ENCODE data around the gene LAMB3. TPM values are rescaled to one million over a fixed set of nuclear protein-coding genes. Genes with fewer than 3 reads are reported as not detected.
A peak's percentile ranks its signal among the peaks of the same experiment; 100 is the strongest.

LAMB3 gene
- total and polyA plus RNA-seq, 10 of the 15 experiments (the other 5 are each of a cell fraction or from before 2014, with no cell fraction given), result 0.04 to 1.8 (median 0.10) TPM; not detected in 1

- 15% methylated on average over 6 of the region's 6 CpGs for WGBS (ENCODE audit: insufficient coverage, insufficient replicate concordance, low lambda C conversion rate, missing lambda C conversion rate)
- H3K4me3 ChIP-seq, result no peak overlapping the region
- H3K27ac ChIP-seq (ENCODE audit: control insufficient read depth, insufficient read depth), result no peak overlapping the region
- H3K27me3 ChIP-seq (replicated peaks in 1 of 2; ENCODE audit: control insufficient read depth in 2 of 2, insufficient read depth in 2 of 2, low read length in 1 of 2), result no peaks in the 10 kb centered on the region
- no peak overlapping the region for H3K4me2 ChIP-seq (ENCODE audit: control insufficient read depth, insufficient read depth)
- H3K9ac ChIP-seq (ENCODE audit: control insufficient read depth, insufficient read depth, low read length), result no peak overlapping the region
- CTCF ChIA-PET, result interaction anchor here (0.6 to 15.5 kb wide), 24 partner anchors 10 to 148 kb away, joined by 3 to 211 read pairs (median 4); partner anchors contain the start of gene LAMB3
- SMC1A ChIA-PET (ENCODE audit: uncharacterized antibody, unreplicated experiment), result interaction anchor here (0.7 to 2.7 kb wide), 20 partner anchors 10 to 146 kb away, joined by 3 to 17 read pairs (median 4); no protein-coding TSS in a partner anchor
- H3K36me3 ChIP-seq (ENCODE audit: control insufficient read depth in 2 of 2, insufficient read depth in 2 of 2, low read length in 1 of 2), result no peaks in the 10 kb centered on the region
- TF ChIP-seq ZBTB11 (CRISPR knock-in tag; IDR thresholded peaks at IDR 0.05), result no peak
- TF ChIP-seq USF2 (IDR thresholded peaks at IDR 0.05; ENCODE audit: borderline replicate concordance, low read depth, low read length), result no peak
- no peak for TF ChIP-seq EP300 (IDR thresholded peaks at IDR 0.05; ENCODE audit: borderline replicate concordance in 1 of 2, control insufficient read depth in 1 of 2, low read depth in 2 of 2, low read length in 2 of 2)
- no peak for TF ChIP-seq HDAC2 (IDR thresholded peaks at IDR 0.05)
- TF ChIP-seq RAD21 (IDR thresholded peaks at IDR 0.05; ENCODE audit: insufficient read depth, low read depth, low read length), result peak; percentile 67
- TF ChIP-seq ZBED1 (IDR thresholded peaks at IDR 0.05; ENCODE audit: borderline replicate concordance), result no peak; the same call in 1 of the 2 replicates
- TF ChIP-seq IKZF2 (IDR thresholded peaks at IDR 0.05), result no peak
- no peak for TF ChIP-seq GATAD2B (conservative IDR thresholded peaks at IDR 0.05; ENCODE audit: low read depth)
- TF ChIP-seq ETV6 (conservative IDR thresholded peaks at IDR 0.05 in 1 of 2, IDR thresholded peaks at IDR 0.05 in 1 of 2; ENCODE audit: borderline replicate concordance in 1 of 2, low read depth in 1 of 2), result no peak
- TF ChIP-seq CTCF (IDR thresholded peaks at IDR 0.05 in 2 of 3, conservative IDR thresholded peaks at IDR 0.05 in 1 of 3; ENCODE audit: control insufficient read depth in 2 of 3, extremely low read depth in 1 of 3, insufficient read depth in 1 of 3, low read depth in 3 of 3, low read length in 3 of 3), result peak; percentile 64 to 82 (median 70); a peak in 5 of 6 replicates
- peak; percentile 73; the same call in 1 of the 2 replicates for TF ChIP-seq SMC3 (IDR thresholded peaks at IDR 0.05; ENCODE audit: borderline replicate concordance, low read length)
- DNase-seq (ENCODE audit: low read depth, low spot score) (no peak), ATAC-seq (peak; percentile 95), FAIRE-seq (peak; percentile 71)
- intact Hi-C loops (cut with micrococcal nuclease; ENCODE audit: unreplicated experiment), result loop anchor here (1.0 to 10.0 kb wide), 3 partner anchors 25 to 143 kb away; no protein-coding TSS in a partner anchor
- no peak overlapping the region for H2AFZ ChIP-seq (ENCODE audit: control insufficient read depth, low read depth, low read length)
- no peaks in the 10 kb centered on the region for H3K79me2 ChIP-seq (ENCODE audit: control insufficient read depth, insufficient read depth, low read length)
- H4K20me1 ChIP-seq (ENCODE audit: control insufficient read depth, insufficient read depth), result no peaks in the 10 kb centered on the region
- in situ Hi-C loops (cut with MboI), result no loop called here
- POLR2A ChIA-PET, result no interaction called here
- H3K9me3 ChIP-seq (replicated peaks; ENCODE audit: control insufficient read depth, insufficient read depth, low read length), result no peaks in the 10 kb centered on the region
- BruUV-seq (replicated peaks), result no TSS peak
- RAD21 ChIA-PET (ENCODE audit: unreplicated experiment), result interaction anchor here (0.8 to 2.9 kb wide), 12 partner anchors 9 to 167 kb away, joined by 3 to 22 read pairs (median 4); partner anchors contain the start of genes G0S2 and LAMB3
- peaks cover under 1% of the 10 kb centered on the region; the same call in 1 of the 2 replicates for H3K4me1 ChIP-seq (ENCODE audit: control insufficient read depth, insufficient read depth, low read length)
Observed at GRCh38 chr1:209601809-209602657, 50.2 kb downstream of the LAMB3 start.
